ENCODE measurements around the gene RSAD2.
"Not testable (repeated sequence)": the region's sequence is repeated elsewhere in the genome, so short reads cannot be mapped to it uniquely, and the experiment has no call there.

Gene RSAD2

DNA sequence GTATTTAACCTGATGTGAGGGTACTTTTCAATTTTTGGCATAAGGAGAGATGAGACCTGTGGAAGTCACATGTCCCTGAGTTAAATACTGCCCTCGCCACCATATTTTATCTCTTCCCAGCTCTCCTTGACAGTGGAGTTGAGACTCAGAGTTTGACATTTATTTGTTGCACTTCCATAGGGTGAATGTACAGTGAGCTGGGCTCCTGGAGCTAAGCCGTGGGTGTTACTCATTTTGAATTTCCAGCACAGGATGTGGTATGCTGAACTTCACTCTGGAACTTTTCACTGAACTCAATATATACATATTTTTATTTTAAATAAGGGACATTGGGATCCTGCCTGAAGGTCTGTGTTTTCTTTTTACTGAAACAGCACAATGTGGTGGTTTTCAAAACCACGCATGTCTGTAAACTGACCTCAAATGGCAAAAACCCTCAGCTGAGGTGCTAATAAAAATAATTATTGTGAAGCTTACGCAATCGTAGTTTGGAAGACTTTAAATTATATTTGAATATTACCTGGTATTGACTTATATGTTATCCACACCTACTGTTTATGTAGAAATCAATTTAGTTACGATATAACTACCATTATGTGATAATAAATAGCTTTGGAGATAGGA is 51.7 kb downstream of the RSAD2 start:
- DNase-seq, result no peak

- no peak for DNase-seq
These were observed 53.5 kb downstream of the RSAD2 start for GRCh38 chr2:6930923-6931647.

GRCh38 chr2:6931753-6932152 is 54.2 kb downstream of the RSAD2 start:
- no peak for DNase-seq

DNA sequence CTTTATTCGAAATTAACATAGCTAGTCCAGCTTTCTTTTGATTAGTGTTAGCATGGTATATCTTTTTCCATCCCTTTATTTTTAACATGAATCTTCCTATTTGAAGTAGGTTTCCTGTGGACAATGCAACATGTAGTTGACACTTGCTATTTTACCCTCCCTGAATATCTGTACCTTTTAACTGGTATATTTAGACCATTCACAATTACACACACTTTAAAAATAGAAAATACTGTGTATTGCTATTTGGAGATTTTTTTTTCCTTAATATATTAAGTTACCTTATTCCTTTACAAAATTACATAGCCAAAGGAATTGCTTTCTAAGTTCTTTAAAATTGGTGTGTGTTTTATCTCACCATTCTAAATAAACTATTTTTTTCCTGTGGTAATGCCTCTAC is 54.6 kb downstream of the RSAD2 start:
- no peak for DNase-seq

- no peak for DNase-seq
These were observed 55.3 kb downstream of the RSAD2 start for GRCh38 chr2:6932828-6933227.

DNA sequence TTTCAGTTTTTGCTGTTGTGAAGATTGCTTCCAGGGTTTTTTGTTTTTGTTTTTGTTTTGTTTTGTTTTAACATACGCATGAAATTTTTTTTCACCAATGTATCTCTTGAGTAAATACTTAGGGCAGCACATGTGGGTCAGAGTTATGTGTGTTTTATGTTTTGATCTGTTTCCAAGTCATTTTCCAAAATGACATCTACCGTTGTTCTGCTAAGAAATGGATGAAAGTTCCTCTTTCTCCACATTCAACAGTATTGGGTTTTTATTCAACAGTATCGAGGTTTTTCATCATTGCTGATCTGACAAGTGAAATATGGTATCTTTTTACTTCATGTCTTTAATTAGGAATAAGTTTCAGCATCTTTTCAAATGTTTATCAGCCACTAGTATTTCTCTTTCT is 56.3 kb downstream of the RSAD2 start:
- no peak for DNase-seq

GRCh38 chr2:6934345-6934744 is 56.8 kb downstream of the RSAD2 start:
- no peak for DNase-seq

GRCh38 chr2:6934758-6935651 is 57.4 kb downstream of the RSAD2 start:
- no peak for DNase-seq

GRCh38 chr2:6935652-6936020 is 58.1 kb downstream of the RSAD2 start:
- DNase-seq, result not testable (repeated sequence)

- no peak for DNase-seq
These were observed 59.6 kb downstream of the RSAD2 start for GRCh38 chr2:6937157-6937556.

DNA sequence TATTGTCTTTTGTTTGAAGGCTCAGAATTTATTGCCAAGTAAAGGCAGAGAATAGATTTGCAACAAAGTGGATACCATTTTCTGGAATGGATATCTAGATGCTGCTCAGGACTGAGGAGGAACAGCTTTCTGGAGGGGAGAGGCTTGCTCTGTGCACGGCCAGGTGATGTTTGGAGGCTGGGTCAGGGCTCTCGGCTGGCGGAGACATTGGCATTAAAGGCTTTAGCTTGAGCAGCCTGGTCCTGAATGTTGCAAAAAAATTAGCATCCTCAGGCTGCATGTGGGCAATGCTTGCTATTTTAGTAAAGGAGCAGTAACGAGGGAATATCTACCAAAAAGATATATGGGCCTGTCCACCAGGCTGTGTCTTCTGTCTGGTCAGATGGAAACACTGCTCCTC is 60.0 kb downstream of the RSAD2 start:
- DNase-seq, result no peak

GRCh38 chr2:6939071-6939470 is 61.5 kb downstream of the RSAD2 start:
- no peak for DNase-seq

GRCh38 chr2:6940820-6941219 is 63.2 kb downstream of the RSAD2 start:
- DNase-seq, result no peak

- DNase-seq, result no peak
These were observed 63.9 kb downstream of the RSAD2 start for GRCh38 chr2:6941299-6942046.

- no peak for DNase-seq
These were observed 65.3 kb downstream of the RSAD2 start for GRCh38 chr2:6942848-6943247.

GRCh38 chr2:6943523-6943922 is 65.9 kb downstream of the RSAD2 start:
- no peak for DNase-seq

DNA sequence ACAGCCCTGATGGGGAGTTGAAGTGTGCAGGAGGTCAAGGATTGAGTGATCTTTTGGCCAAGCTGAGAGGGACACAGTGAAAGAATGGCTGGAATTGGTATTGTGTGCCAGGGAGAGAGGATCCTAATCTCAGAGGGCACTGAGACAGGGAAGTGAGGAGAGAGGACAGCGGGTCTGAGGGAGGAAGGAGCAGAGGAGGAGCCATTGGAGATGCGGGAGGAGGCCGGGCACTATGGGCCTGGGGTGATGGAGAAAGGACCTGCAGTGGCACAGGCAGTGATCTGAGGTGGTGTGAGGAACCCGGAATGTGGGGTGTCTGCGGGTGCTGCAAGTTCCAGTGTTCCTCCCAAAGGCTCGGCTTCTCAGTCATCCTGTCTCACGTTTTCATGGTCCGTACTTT is 66.4 kb downstream of the RSAD2 start:
- DNase-seq, result no peak

DNA sequence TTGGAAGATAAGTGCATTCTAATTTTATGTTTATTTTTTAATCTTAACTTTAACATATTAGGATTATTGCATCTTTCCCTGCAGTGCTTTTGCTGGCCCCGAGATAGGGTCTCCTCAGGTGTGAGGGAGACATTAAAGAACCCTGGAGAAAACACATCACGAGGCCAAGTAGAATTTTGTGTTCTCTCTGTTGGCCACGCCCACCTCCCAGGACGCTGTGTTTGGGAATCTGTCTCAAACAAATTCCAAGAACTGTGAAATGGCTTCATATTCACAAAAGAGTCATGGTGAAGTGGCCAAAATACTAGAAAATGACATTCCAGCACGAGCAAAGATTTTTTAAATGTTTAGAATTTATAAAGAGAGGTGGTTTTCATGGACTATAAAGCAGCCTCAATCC is 67.0 kb downstream of the RSAD2 start:
- no peak for DNase-seq

GRCh38 chr2:6945087-6945813 is 67.7 kb downstream of the RSAD2 start:
- no peak for DNase-seq

- DNase-seq, result no peak
These were observed 68.2 kb downstream of the RSAD2 start for GRCh38 chr2:6945821-6946220.

- DNase-seq, result no peak
These were observed 69.1 kb downstream of the RSAD2 start for GRCh38 chr2:6946722-6947121.

Measured in CD4-positive, alpha-beta T cell treated with Interleukin-21 for 1 hour (primary cell).